Dermis blood vessel endothelial cell (primary cell): ENCODE results near the gene HOXB2. TPM values are rescaled to one million over a fixed set of nuclear protein-coding genes. Genes with fewer than 3 reads are reported as not detected.
"Not testable (repeated sequence)": the region's sequence is repeated elsewhere in the genome, so short reads cannot be mapped to it uniquely, and the experiment has no call there.

ENCODE experiments used
- DNase-seq: peaks from one replicate; pipeline ENCODE4 v3.0.0; 2010
- total RNA-seq: library from RNA; depleted of rRNA; stranded (reverse); fragments of >200 nt; gene quantifications from 2 replicates; pipeline ENCODE4 v1.2.3, GENCODE V29; 2014

Gene HOXB2
- total RNA-seq, 1 donor from 2014 or later, result 4.8 TPM

- no peak for DNase-seq
Observed at GRCh38 chr17:48514477-48514876, 30.4 kb downstream of the HOXB2 start.

GRCh38 chr17:48513666-48514455, 31.0 kb downstream of the HOXB2 start:
- DNase-seq, result no peak

DNA sequence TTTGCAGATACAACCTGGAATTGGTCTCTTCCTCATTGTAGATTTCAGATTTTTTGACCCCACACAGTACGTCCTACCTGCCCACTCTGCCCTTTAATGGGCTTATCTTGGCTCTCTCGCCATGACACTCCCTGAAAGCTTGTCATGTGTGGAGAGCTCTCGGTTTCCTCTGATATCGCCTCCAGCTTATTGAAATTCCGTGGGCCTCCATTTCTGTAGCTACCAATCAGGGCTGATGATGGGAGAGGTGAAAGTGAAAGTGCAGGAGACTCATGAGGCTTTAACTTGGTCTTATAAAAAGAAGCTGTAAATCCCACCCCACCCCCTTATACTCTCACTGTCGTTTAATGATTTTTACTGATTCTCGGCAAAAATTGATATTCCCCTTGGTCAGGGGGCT, 31.8 kb downstream of the HOXB2 start:
- DNase-seq, result no peak

DNA sequence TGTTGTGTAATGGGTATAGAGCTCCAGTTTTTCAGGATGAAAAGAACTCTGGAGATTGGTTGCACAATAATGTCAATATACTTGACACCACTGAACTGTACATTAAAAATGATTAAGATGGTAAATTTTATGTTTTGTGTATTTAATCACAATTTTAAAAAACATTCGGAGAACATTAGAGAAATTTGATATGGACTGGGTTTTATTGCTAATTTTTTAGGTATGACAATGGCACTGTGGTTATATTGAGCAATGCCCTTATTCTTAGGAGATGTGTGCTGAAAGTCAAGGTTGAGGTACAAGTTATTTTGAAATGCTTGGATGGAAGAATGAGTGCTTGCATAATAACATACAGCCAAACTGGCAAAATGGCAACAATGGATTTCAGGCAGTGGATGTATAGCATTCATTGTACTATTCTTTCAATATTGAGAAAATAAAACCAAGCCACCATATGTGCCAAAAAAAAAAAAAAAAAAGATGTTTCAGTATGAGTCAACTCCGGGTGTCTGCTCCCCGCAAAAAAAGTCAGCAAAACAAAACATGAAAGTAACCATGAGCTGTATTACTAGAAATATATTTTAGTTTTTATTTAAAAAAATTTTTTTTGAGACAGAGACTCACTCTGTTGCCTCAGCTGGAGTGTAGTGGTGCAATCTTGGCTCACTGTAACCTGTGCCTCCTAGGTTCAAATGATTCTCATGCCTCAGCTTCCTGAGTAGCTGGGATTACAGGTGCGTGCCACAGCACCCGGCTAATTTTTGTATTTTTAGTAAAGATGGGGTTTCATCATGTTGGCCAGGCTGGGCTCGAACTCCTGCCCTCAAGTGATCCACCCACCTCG, 33.9 kb downstream of the HOXB2 start:
- DNase-seq, result no peak

DNA sequence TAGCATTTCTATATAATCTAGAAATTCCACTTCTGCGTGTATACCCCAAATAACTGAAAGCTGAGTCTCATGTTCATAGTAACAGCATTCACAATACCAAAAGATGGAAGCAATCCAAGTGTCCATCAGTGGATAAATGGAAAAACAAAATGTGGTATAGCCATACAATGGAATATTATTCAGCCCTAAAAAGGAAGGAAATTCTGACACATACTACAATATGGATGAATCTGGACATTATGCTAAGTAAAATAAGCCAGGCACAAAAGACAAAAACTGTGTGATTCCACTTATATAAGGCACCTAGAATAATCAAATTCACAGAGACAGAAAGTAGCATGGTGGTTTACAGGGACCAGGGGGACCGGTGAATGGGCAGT, 34.5 kb downstream of the HOXB2 start:
- DNase-seq, result no peak

GRCh38 chr17:48509708-48510107, 35.2 kb downstream of the HOXB2 start:
- DNase-seq, result not testable (repeated sequence)

GRCh38 chr17:48506246-48506645, 38.7 kb downstream of the HOXB2 start:
- DNase-seq, result no peak

- DNase-seq, result peak; percentile 88
Observed at GRCh38 chr17:48505788-48506187, 39.1 kb downstream of the HOXB2 start.

- DNase-seq, result no peak
Observed at GRCh38 chr17:48504953-48505352, 40.0 kb downstream of the HOXB2 start.

DNA sequence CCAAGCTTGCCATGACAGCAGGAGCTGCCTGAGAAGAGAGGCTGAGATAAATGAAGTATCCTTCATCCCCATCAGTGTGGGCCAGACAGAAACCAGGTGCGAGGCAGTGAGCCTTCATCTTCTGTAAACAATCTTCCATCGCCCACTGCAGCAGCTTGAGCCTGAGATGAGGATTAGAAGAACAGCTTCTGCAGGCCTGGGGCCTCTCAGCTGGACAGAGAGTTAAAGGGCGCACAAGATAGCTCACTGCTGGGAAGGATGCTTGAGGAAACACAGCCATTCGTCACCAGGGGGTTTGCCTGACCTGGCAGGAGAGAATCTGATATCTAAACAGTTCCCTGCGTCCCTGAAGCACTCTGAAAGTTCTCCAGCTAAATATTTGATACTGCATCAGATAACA, 41.2 kb downstream of the HOXB2 start:
- no peak for DNase-seq

DNA sequence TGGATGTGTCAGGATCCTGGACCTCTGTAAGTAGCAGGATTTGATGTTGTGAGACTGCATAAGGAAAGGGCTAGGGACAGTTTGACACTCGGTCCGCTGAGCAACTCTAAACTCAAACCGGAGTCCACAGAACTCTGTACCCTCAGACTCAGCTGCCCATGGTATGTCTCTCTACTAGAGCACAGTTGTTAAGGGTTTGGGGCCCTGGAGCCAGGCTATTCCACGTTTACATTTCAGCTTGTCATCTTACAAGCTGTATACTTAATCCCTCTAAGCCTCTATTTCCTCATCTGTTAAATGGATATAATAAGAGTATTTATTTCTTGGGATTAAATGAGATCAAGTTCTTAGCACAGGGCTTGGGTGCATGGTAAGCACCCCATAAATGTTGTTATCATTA, 42.0 kb downstream of the HOXB2 start:
- DNase-seq, result no peak

DNA sequence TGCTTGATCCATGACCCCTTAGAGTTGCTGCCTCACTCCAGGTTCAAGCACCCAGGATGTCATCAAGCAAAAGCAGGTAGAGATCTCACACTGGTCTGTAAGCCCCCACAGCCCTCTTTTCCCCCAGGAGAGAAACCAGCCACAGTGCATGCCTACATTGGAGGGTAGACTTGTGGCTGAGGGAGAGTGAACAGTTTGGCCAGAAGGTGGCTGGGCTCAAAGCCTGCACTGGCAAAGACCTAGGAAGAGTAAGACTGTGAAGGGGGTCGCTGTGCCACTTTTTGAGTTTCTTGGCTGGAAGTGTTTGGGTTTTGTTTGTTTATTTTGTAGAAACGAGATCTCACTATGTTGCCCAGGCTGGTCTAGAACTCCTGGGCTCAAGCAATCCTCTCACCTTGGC, 42.6 kb downstream of the HOXB2 start:
- DNase-seq, result no peak

DNA sequence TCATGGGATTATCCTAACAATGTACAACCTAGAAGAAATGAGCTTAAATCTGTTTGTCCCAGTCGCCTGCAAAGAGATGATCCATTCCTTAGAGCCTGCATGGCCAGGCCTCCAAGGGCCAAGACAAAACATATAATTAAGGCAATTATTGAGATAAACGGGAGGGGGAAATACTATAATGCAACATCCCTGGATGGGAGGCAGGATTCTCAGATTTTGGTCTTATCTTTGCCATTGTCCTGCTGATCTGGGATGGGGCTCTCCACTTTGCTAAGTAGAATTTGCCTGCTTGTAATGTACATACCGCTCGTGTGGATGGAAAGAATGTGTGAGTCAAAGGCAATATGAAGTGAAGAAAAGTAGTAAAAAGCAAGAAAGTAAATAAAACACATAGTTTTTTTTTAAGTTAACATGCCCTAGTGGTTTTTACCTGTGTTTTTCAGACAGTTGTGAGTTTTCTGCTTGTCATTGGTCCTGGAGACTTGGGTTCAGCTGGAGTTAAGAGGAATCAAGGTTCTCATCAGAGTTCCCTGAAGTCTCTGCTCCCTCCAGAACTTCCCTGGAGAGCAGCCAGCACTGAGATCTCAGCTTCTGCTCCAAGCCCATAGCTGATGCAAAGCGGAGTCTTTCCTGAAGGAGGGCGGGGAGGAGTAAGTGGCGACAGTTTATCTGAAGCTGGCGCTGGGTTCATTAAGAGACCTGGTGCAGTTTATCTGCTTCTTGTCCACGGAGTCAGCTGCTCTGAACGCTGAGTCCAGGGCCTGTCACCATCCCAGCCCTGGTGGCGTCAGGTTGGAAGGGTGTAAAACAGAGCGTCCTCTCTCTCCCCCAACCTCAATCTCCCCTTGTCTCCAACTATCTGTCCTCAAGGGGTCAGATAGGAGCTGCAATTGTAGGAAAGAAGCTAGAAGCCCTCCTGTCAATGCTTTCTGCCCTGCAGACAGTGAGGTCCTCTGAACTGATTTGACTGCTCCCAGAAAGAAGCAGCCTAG, 44.2 kb downstream of the HOXB2 start:
- no peak for DNase-seq

- DNase-seq, result no peak
Observed at GRCh38 chr17:48499735-48500434, 45.0 kb downstream of the HOXB2 start.

DNA sequence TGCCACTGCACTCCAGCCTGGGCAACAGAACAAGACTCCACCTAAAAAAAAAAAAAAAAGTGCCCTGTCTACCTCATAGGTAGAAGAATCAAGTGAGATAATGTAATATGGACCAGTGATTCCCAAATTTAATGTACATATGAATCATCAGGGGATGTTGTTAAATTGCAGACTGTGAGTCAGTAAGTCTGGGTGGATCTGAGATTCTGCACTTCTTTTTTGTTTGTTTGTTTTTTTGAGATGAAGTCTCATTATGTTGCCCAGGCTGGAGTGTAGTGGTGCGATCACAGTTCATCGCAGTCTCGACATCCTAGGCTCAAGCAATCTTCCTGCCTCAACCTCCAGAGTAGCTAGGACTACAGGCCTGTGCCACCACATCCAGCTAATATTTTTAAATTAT, 45.7 kb downstream of the HOXB2 start:
- DNase-seq, result no peak

DNA sequence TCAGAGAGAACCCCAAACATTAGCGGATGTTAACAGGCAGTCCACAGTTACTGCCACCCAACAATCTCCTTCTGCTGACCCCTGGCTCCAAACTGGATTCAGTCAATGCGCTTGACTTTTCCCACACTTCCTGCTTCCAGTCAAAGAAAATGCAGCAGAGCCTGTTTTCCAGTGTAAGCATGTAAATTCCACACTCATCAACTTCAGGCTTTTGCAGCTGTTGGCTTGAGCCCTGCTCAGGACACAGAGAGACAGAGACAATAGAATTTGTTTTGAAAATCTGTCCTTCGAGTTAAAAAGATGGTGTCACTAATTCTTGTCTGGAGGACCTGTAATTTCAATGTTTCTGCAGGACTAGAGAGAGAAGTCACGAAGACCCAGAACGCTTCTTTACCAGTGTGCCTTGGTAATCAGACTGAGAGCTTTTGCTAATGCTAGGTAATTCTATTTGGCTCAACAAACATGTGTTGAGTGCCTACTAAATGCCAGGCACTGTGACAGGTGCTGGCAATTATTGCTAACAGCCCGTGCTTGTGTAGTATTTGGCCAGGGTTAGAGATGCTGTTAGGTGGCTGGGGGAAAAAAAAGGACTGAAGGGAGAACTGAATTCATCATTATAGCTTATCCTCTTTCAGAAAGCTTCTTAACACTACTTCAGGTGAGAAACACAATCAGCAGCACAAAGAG, 46.6 kb downstream of the HOXB2 start:
- DNase-seq, result no peak

GRCh38 chr17:48497103-48497502, 47.8 kb downstream of the HOXB2 start:
- DNase-seq, result peak; percentile 54

DNA sequence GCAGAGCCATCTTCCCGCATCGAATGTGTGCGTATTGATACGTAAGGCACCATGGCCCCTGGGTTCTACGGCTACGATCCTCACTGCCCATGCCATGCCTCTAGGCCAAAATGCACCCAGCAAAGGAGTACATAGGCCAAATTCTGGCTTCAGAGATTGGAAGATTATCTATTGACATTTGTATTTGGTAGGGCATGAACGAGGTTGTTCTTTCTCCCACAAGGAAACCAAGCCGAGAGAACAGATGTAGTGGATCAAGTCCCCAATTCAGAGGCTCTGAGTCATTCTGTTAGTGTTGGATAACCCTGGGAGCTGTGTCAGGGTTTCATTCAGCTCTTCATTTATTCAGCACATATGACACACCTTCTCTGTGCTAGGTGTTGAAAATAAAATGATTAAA, 50.6 kb downstream of the HOXB2 start:
- no peak for DNase-seq
